Measurements from ENCODE around the gene C3orf70. TPM values are rescaled to one million over a fixed set of nuclear protein-coding genes. Genes with fewer than 3 reads are reported as not detected.

The C3orf70 gene
- total RNA-seq, 1 donor from 2014 or later: 5.6 TPM

DNA sequence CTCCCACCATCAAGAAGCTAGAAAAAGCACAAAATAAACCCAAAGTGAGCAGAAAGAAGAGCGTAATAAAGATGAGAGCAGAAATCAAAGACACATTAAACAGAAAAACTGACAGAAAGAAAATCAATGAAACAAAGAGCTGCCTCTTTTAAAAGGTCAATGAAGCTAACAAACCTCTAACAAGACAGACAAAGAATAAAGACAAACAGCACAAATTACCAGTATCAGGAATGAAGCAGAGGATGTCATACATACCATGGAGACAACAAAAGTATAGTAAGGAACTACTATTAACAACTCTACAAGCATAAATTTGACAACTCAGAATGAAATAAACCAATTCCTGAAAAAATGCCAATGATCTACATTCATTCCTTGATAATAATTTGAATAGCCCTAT lies 15.0 kb downstream of the C3orf70 start:
- H3K27ac ChIP-seq: no peak overlapping the region
- TF ChIP-seq, protein P1, sequence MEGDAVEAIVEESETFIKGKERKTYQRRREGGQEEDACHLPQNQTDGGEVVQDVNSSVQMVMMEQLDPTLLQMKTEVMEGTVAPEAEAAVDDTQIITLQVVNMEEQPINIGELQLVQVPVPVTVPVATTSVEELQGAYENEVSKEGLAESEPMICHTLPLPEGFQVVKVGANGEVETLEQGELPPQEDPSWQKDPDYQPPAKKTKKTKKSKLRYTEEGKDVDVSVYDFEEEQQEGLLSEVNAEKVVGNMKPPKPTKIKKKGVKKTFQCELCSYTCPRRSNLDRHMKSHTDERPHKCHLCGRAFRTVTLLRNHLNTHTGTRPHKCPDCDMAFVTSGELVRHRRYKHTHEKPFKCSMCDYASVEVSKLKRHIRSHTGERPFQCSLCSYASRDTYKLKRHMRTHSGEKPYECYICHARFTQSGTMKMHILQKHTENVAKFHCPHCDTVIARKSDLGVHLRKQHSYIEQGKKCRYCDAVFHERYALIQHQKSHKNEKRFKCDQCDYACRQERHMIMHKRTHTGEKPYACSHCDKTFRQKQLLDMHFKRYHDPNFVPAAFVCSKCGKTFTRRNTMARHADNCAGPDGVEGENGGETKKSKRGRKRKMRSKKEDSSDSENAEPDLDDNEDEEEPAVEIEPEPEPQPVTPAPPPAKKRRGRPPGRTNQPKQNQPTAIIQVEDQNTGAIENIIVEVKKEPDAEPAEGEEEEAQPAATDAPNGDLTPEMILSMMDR (IDR thresholded peaks at IDR 0.05): no peak
- no peak for TF ChIP-seq POLR2AphosphoS5 (IDR thresholded peaks at IDR 0.05; ENCODE audit: insufficient read depth in 1 of 2, low read depth in 1 of 2)
- no peak for TF ChIP-seq POLR2A (IDR thresholded peaks at IDR 0.05)
- no peak overlapping the region for H3K4me3 ChIP-seq
- H3K9me3 ChIP-seq: no peaks in the 10 kb centered on the region
- no peak for DNase-seq (ENCODE audit: extremely low spot score in 2 of 2)
- no peaks in the 10 kb centered on the region for H3K36me3 ChIP-seq
- intact Hi-C loops (cut with DNase I): no loop called here
- H3K4me1 ChIP-seq: no peaks in the 10 kb centered on the region
- no peaks in the 10 kb centered on the region for H3K27me3 ChIP-seq

DNA sequence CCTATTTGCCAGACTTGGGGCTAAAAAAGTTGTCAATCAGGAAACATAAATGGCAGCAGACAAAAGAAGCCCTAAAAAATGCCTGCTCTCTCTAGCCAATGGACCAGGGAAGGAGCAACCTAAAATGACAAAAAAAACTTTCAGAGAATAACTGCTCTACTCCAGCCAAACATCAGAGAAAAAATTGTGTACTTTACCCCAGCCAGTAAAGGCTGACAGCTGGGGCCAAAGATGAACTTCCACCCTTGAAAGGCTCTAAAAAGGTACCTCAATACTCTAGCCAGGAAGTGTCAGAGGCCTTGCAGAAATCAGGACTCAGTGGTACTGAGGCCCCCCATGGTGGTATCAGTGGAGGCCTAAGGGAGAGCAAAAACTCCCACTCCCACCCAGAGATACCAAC lies 18.4 kb downstream of the C3orf70 start:
- H3K9me3 ChIP-seq: no peaks in the 10 kb centered on the region
- DNase-seq (ENCODE audit: extremely low spot score in 2 of 2): no peak
- TF ChIP-seq POLR2AphosphoS5 (IDR thresholded peaks at IDR 0.05; ENCODE audit: insufficient read depth in 1 of 2, low read depth in 1 of 2) (no peak), POLR2A (IDR thresholded peaks at IDR 0.05) (no peak)
- TF ChIP-seq, protein P1 (IDR thresholded peaks at IDR 0.05): no peak
- H3K4me1 ChIP-seq: no peaks in the 10 kb centered on the region
- no peak overlapping the region for H3K27ac ChIP-seq
- intact Hi-C loops (cut with DNase I): no loop called here
- H3K4me3 ChIP-seq: no peak overlapping the region
- H3K36me3 ChIP-seq: no peaks in the 10 kb centered on the region
- H3K27me3 ChIP-seq: no peaks in the 10 kb centered on the region

DNA sequence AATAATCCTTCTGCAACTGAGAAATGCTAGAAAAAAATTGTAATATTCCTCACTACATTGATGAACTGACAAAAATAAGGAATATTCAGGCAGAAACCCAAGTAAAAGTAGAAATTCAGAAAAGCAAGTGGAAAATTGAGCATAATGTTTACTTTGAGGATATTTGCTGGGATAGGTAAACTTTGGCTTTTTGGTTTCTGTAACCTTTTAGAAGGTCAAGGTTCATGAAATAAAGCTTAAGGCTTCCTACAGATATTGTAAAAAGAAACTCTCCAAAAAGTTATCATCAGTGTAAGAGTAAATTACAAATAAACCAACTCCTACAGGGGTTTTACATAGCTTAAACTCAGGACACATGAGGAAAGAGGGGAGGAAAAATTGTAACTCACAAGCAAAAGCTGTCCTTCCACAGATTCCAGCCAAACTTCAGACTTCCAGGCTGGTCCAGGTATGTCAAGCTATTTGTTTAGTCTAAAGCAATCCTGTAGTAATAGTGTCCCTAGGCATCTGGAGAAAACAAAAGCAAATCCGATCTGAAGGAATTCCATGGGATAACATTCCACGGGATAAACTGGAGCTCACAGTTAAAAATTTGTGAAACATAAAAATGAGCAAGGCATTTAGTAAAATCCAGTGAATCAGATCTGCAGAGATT lies 21.1 kb downstream of the C3orf70 start:
- TF ChIP-seq POLR2AphosphoS5 (IDR thresholded peaks at IDR 0.05; ENCODE audit: insufficient read depth in 1 of 2, low read depth in 1 of 2) (no peak), POLR2A (IDR thresholded peaks at IDR 0.05) (no peak)
- Histone ChIP-seq H3K4me1 (no peaks in the 10 kb centered on the region), H3K36me3 (no peaks in the 10 kb centered on the region), H3K9me3 (no peaks in the 10 kb centered on the region), H3K4me3 (no peak overlapping the region), H3K27me3 (no peaks in the 10 kb centered on the region), H3K27ac (no peak overlapping the region)
- intact Hi-C loops (cut with DNase I): no loop called here
- DNase-seq (ENCODE audit: extremely low spot score in 2 of 2): no peak

DNA sequence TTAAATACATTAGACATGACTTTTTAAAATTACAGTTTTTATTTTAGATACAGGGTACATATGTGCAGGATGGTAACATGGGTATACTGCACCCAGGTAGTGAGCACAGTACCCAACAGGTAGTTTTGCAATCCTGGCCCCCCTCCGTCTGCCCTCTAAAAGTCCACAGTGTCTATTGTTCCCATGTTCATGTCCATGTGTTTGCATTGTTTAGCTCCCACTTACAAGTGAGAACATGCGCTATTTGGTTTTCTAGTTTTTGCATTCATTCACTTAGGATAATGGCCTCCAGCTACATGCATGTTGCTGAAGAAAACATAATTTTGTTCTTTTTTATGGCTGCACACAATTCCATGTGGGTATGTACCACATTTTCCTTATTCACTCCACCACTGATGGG lies 23.8 kb downstream of the C3orf70 start:
- no peaks in the 10 kb centered on the region for H3K4me1 ChIP-seq
- no peaks in the 10 kb centered on the region for H3K27me3 ChIP-seq
- H3K4me3 ChIP-seq: no peak overlapping the region
- no peaks in the 10 kb centered on the region for H3K36me3 ChIP-seq
- DNase-seq (ENCODE audit: extremely low spot score in 2 of 2): no peak
- intact Hi-C loops (cut with DNase I): no loop called here
- TF ChIP-seq POLR2AphosphoS5 (IDR thresholded peaks at IDR 0.05; ENCODE audit: insufficient read depth in 1 of 2, low read depth in 1 of 2): no peak
- TF ChIP-seq POLR2A (IDR thresholded peaks at IDR 0.05): no peak
- TF ChIP-seq, protein P1 (IDR thresholded peaks at IDR 0.05): no peak
- no peaks in the 10 kb centered on the region for H3K9me3 ChIP-seq
- no peak overlapping the region for H3K27ac ChIP-seq

DNA sequence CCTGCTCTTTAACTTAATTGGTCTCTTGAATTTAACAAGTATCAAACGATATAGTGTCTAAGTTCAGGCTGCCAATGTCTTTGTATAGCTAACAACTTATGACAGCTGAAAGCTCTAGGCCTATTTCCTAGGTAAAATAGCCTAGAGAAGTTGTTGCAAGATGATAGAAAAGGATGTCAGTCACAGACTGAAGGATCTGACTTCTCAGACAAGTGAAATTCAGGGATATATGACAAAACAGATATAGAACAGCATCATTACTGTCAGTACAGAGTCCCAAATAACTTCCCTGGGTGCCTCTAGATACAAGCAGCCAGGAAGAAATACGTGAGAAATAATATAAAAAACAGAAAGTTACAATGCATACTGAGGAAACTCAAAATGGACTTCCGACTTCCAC lies 26.7 kb downstream of the C3orf70 start:
- no peaks in the 10 kb centered on the region for H3K4me1 ChIP-seq
- no peaks in the 10 kb centered on the region for H3K36me3 ChIP-seq
- intact Hi-C loops (cut with DNase I): no loop called here
- no peak overlapping the region for H3K27ac ChIP-seq
- no peak for DNase-seq (ENCODE audit: extremely low spot score in 2 of 2)
- H3K9me3 ChIP-seq: no peaks in the 10 kb centered on the region
- TF ChIP-seq POLR2A (IDR thresholded peaks at IDR 0.05) (no peak), POLR2AphosphoS5 (IDR thresholded peaks at IDR 0.05; ENCODE audit: insufficient read depth in 1 of 2, low read depth in 1 of 2) (no peak)
- TF ChIP-seq, protein P1 (IDR thresholded peaks at IDR 0.05): no peak
- H3K27me3 ChIP-seq: no peaks in the 10 kb centered on the region
- no peak overlapping the region for H3K4me3 ChIP-seq

Data from vagina (tissue), 2 donors.